ENCODE data around the gene DAPK2. TPM values are rescaled to one million over a fixed set of nuclear protein-coding genes. Genes with fewer than 3 reads are reported as not detected.

Gene DAPK2
- total RNA-seq, 1 experiment from 2014 or later, result 1.4 TPM

DNA sequence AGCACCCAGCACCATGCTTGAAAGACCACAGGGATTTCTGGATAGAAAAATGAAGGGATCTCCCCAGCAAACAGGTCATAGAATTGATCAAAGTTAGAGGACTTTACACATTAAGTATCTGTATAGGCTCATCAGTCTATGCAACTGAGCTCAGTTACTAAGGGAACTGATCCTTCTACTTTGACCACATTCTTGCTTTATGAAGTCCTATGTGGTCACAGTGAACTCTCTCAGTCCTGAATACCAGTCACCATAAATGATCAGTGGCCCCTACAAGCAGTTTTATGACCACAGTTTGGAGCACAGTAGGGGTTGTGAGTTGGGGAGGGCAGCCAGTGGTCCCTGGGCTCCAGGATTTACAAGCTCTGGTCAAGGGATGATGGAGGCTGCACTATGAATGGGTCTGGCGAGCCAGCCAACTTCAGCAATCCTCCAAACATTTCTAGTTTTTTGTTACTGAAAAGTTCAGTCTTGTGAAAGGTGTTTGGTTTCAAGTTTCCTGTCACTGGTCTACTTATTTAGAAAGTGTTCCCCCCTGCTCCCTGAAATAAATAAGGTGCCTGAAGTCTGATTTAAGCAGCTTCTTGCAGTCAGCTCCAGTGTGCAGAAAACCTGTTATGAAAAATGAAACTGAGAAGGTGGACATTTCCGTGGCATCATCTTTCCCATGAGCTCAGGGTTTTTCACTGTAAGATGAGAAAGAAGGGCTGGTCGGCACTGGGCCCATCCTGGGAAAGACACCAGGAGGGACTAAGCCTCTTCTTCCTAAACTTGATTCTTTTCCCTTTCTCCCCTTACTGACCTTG lies 75.5 kb downstream of the DAPK2 start:
- no peaks in the 10 kb centered on the region for H3K27me3 ChIP-seq (replicated peaks; ENCODE audit: control insufficient read depth, insufficient read depth, low read length)
- Mint-ChIP-seq H3K9me3 (ENCODE audit: unreplicated experiment) (no peaks in the 10 kb centered on the region), H3K4me1 (ENCODE audit: low read depth, unreplicated experiment) (peaks cover 10% of the 10 kb centered on the region), H3K27ac (ENCODE audit: unreplicated experiment) (no peak overlapping the region), H3K27me3 (ENCODE audit: insufficient read depth, unreplicated experiment) (no peaks in the 10 kb centered on the region), H3K36me3 (ENCODE audit: insufficient read depth, unreplicated experiment) (no peaks in the 10 kb centered on the region), H3K4me3 (ENCODE audit: unreplicated experiment) (no peak overlapping the region)
- H3K4me3 ChIP-seq (ENCODE audit: low read depth, low read length), result no peak overlapping the region
- no peak for TF ChIP-seq CTCF (IDR thresholded peaks at IDR 0.05; ENCODE audit: insufficient read depth in 1 of 2, low read depth in 1 of 2, low read length in 1 of 2, severe bottlenecking in 1 of 2, unreplicated experiment in 1 of 2)
- CTCF ChIA-PET, result no interaction called here
- H3K9me3 ChIP-seq, result no peaks in the 10 kb centered on the region
- POLR2A ChIA-PET, result no interaction called here
- peaks cover 16% of the 10 kb centered on the region for H3K4me1 ChIP-seq
- no peak for DNase-seq
- intact Hi-C loops (cut with micrococcal nuclease; ENCODE audit: unreplicated experiment), result loop anchor here (5.0 kb wide), 1 partner anchor 76 kb away; the partner anchor contains the start of gene DAPK2
- no peaks in the 10 kb centered on the region for H3K36me3 ChIP-seq (ENCODE audit: control insufficient read depth, insufficient read depth, low read length)
- BruUV-seq (replicated peaks), result no TSS peak

GRCh38 chr15:63969652-63970421 lies 76.4 kb downstream of the DAPK2 start:
- no peak overlapping the region for H3K4me3 Mint-ChIP-seq (ENCODE audit: unreplicated experiment)
- peaks cover 1% of the 10 kb centered on the region for H3K9me3 Mint-ChIP-seq (ENCODE audit: unreplicated experiment)
- intact Hi-C loops (cut with micrococcal nuclease; ENCODE audit: unreplicated experiment), result loop anchor here (5.0 kb wide), 1 partner anchor 77 kb away; the partner anchor contains the start of gene DAPK2
- ChIA-PET CTCF (no interaction called here), POLR2A (no interaction called here)
- DNase-seq, result peak; percentile 20 to 47
- BruUV-seq (replicated peaks), result no TSS peak
- Histone ChIP-seq H3K4me3 (ENCODE audit: low read depth, low read length) (no peak overlapping the region), H3K27me3 (replicated peaks; ENCODE audit: control insufficient read depth, insufficient read depth, low read length) (no peaks in the 10 kb centered on the region), H3K36me3 (ENCODE audit: control insufficient read depth, insufficient read depth, low read length) (no peaks in the 10 kb centered on the region), H3K9me3 (0 out of 2 replicates have a peak, but pooled peaks cover 2% of the 10 kb centered on the region), H3K4me1 (peaks cover 16% of the 10 kb centered on the region)
- no peaks in the 10 kb centered on the region for H3K27me3 Mint-ChIP-seq (ENCODE audit: insufficient read depth, unreplicated experiment)
- no peaks in the 10 kb centered on the region for H3K36me3 Mint-ChIP-seq (ENCODE audit: insufficient read depth, unreplicated experiment)
- H3K27ac Mint-ChIP-seq (ENCODE audit: unreplicated experiment), result no peak overlapping the region
- peaks cover 10% of the 10 kb centered on the region for H3K4me1 Mint-ChIP-seq (ENCODE audit: low read depth, unreplicated experiment)
- TF ChIP-seq CTCF (IDR thresholded peaks at IDR 0.05; ENCODE audit: insufficient read depth in 1 of 2, low read depth in 1 of 2, low read length in 1 of 2, severe bottlenecking in 1 of 2, unreplicated experiment in 1 of 2), result no peak

GRCh38 chr15:63968700-63969099 lies 77.6 kb downstream of the DAPK2 start:
- ChIA-PET CTCF (no interaction called here), POLR2A (no interaction called here)

More at GRCh38 chr15:63968700-63969099, 77.6 kb downstream of the DAPK2 start:
- H3K9me3 Mint-ChIP-seq (ENCODE audit: unreplicated experiment), result peaks cover 13% of the 10 kb centered on the region
- H3K27me3 Mint-ChIP-seq (ENCODE audit: insufficient read depth, unreplicated experiment), result no peaks in the 10 kb centered on the region
- 0 out of 2 replicates have a peak, but pooled peaks cover 9% of the 10 kb centered on the region for H3K9me3 ChIP-seq
- intact Hi-C loops (cut with micrococcal nuclease; ENCODE audit: unreplicated experiment), result no loop called here
- no peak overlapping the region for H3K4me3 Mint-ChIP-seq (ENCODE audit: unreplicated experiment)
- H3K27ac Mint-ChIP-seq (ENCODE audit: unreplicated experiment), result no peak overlapping the region
- no peaks in the 10 kb centered on the region for H3K36me3 Mint-ChIP-seq (ENCODE audit: insufficient read depth, unreplicated experiment)
- H3K36me3 ChIP-seq (ENCODE audit: control insufficient read depth, insufficient read depth, low read length), result no peaks in the 10 kb centered on the region
- TF ChIP-seq CTCF (IDR thresholded peaks at IDR 0.05; ENCODE audit: insufficient read depth in 1 of 2, low read depth in 1 of 2, low read length in 1 of 2, severe bottlenecking in 1 of 2, unreplicated experiment in 1 of 2), result no peak
- no peak overlapping the region for H3K4me3 ChIP-seq (ENCODE audit: low read depth, low read length)
- peaks cover 16% of the 10 kb centered on the region for H3K4me1 ChIP-seq
- no peaks in the 10 kb centered on the region for H3K27me3 ChIP-seq (replicated peaks; ENCODE audit: control insufficient read depth, insufficient read depth, low read length)
- BruUV-seq (replicated peaks), result no TSS peak
- DNase-seq, result no peak
- peaks cover 10% of the 10 kb centered on the region for H3K4me1 Mint-ChIP-seq (ENCODE audit: low read depth, unreplicated experiment)
